ENCODE measurements around the gene ADGRE2. TPM values are rescaled to one million over a fixed set of nuclear protein-coding genes. Genes with fewer than 3 reads are reported as not detected.

Gene ADGRE2
- total RNA-seq, 1 donor from 2014 or later, result not detected

DNA sequence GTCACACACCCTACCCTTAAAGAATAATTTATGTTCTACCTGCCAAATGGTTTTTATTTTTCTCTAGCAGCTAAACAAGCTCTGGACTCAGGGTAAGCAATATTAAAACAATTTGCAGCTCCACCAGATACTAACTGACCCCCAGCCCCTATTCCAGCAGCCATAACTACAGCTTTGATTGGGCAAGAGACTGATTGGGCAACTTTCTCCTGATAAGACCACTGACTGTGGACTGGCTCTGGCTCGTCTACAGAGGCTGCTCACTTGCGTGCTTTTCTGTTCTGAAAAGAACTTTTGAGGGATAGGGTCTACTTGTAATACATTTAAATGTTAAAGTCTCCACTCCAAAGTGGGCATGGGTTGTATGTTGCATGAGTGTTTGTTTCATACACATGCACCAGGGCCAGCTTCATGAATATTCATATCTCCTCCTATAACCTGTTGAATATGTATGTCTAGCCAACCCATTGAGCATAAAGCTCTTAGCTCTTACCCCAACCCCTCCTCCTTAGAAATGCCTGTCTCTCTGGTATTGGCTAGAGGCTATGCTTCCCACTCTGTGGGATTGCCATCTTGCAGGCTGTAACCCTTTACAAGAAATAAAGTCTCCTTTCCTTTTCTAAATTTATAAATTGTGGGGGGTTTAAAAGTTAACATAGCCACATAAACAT is 36.8 kb upstream of the ADGRE2 start:
- Mint-ChIP-seq H3K27ac (ENCODE audit: unreplicated experiment) (no peak overlapping the region), H3K36me3 (ENCODE audit: unreplicated experiment) (no peaks in the 10 kb centered on the region), H3K4me3 (ENCODE audit: unreplicated experiment) (no peak overlapping the region), H3K27me3 (ENCODE audit: unreplicated experiment) (no peaks in the 10 kb centered on the region), H3K9me3 (ENCODE audit: unreplicated experiment) (peaks cover 5% of the 10 kb centered on the region), H3K4me1 (ENCODE audit: unreplicated experiment) (no peaks in the 10 kb centered on the region)
- DNase-seq (ENCODE audit: extremely low spot score, unreplicated experiment), result no peak
- no peak for TF ChIP-seq CTCF (IDR thresholded peaks at IDR 0.05)

GRCh38 chr19:14809272-14810057 is 31.1 kb upstream of the ADGRE2 start:
- H3K4me1 Mint-ChIP-seq (ENCODE audit: unreplicated experiment), result no peaks in the 10 kb centered on the region
- H3K36me3 Mint-ChIP-seq (ENCODE audit: unreplicated experiment), result no peaks in the 10 kb centered on the region
- no peak overlapping the region for H3K4me3 Mint-ChIP-seq (ENCODE audit: unreplicated experiment)
- H3K27ac Mint-ChIP-seq (ENCODE audit: unreplicated experiment), result no peak overlapping the region
- no peak for DNase-seq (ENCODE audit: extremely low spot score, unreplicated experiment)
- no peak for TF ChIP-seq CTCF (IDR thresholded peaks at IDR 0.05)
- H3K27me3 Mint-ChIP-seq (ENCODE audit: unreplicated experiment), result peaks cover 7% of the 10 kb centered on the region
- no peaks in the 10 kb centered on the region for H3K9me3 Mint-ChIP-seq (ENCODE audit: unreplicated experiment)

GRCh38 chr19:14804765-14805164 is 26.4 kb upstream of the ADGRE2 start:
- Mint-ChIP-seq H3K4me3 (ENCODE audit: unreplicated experiment) (no peak overlapping the region), H3K27ac (ENCODE audit: unreplicated experiment) (no peak overlapping the region), H3K9me3 (ENCODE audit: unreplicated experiment) (peaks cover 3% of the 10 kb centered on the region), H3K27me3 (ENCODE audit: unreplicated experiment) (peaks cover 7% of the 10 kb centered on the region), H3K36me3 (ENCODE audit: unreplicated experiment) (no peaks in the 10 kb centered on the region), H3K4me1 (ENCODE audit: unreplicated experiment) (no peaks in the 10 kb centered on the region)
- no peak for TF ChIP-seq CTCF (IDR thresholded peaks at IDR 0.05)
- peak; percentile 48 for DNase-seq (ENCODE audit: extremely low spot score, unreplicated experiment)

DNA sequence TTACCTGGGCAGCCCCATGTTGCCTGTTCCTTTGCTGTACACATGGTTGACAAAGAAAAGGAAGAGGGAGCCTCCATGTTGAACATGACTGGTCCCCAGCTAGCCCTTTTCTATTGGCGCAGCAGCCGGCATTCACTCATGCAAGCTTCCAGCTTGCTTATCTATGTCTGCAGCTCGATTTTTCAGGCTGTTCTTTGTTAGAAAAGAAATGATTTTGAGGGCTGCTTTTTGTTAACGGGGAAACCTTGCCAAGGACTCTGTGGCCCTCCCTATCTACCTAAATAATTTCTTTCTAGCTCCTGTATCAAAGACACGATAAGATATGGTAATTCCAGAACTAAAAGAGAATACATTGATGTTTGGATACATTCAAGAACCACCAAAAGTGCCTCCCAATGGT is 20.4 kb upstream of the ADGRE2 start:
- Mint-ChIP-seq H3K4me1 (ENCODE audit: unreplicated experiment) (no peaks in the 10 kb centered on the region), H3K9me3 (ENCODE audit: unreplicated experiment) (peaks cover 12% of the 10 kb centered on the region), H3K36me3 (ENCODE audit: unreplicated experiment) (no peaks in the 10 kb centered on the region), H3K4me3 (ENCODE audit: unreplicated experiment) (no peak overlapping the region), H3K27me3 (ENCODE audit: unreplicated experiment) (no peaks in the 10 kb centered on the region), H3K27ac (ENCODE audit: unreplicated experiment) (no peak overlapping the region)
- no peak for TF ChIP-seq CTCF (IDR thresholded peaks at IDR 0.05)
- peak; percentile 49 for DNase-seq (ENCODE audit: extremely low spot score, unreplicated experiment)

DNA sequence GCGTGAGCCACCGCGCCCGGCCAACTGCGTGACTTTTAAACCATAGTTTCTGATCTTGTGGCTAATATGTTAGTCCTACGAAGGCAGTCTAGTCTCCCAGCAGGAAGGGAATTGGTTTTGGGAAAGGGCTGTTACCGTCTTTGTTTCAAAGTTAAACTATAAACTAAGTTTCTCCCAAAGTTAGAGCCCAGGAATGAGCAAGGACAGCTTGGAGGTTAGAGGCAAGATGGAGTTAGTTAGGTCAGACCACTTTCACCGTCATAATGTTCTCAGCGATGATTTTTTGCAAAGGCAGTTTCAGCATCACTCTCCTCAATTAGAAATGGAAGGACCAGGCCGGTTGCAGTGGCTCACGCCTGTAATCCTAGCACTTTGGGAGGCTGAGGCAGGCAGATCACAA is 17.7 kb upstream of the ADGRE2 start:
- Mint-ChIP-seq H3K9me3 (ENCODE audit: unreplicated experiment) (peaks cover 14% of the 10 kb centered on the region), H3K4me1 (ENCODE audit: unreplicated experiment) (no peaks in the 10 kb centered on the region), H3K27me3 (ENCODE audit: unreplicated experiment) (peaks cover 5% of the 10 kb centered on the region), H3K4me3 (ENCODE audit: unreplicated experiment) (no peak overlapping the region), H3K27ac (ENCODE audit: unreplicated experiment) (no peak overlapping the region), H3K36me3 (ENCODE audit: unreplicated experiment) (no peaks in the 10 kb centered on the region)
- DNase-seq (ENCODE audit: extremely low spot score, unreplicated experiment), result no peak
- no peak for TF ChIP-seq CTCF (IDR thresholded peaks at IDR 0.05)

Data from osteocyte (in vitro differentiated cells).